Activated T-cell treated with anti-CD3 and anti-CD28 coated beads for 48 hours (primary cell): Measurements from ENCODE around the gene ZNF709.
"Not testable (repeated sequence)": the region's sequence is repeated elsewhere in the genome, so short reads cannot be mapped to it uniquely, and the experiment has no call there.

Experiments used
- DNase-seq: peaks from one replicate; pipeline ENCODE4 v3.0.0-alpha.2; 2020; ENCODE audit warnings: low read depth

The ZNF709 gene

GRCh38 chr19:12484371-12485051, at the start of gene ZNF709:
TSS of gene ZNF709 (minus strand) at chr19:12484816. CDS start at chr19:12484657, 159 bp downstream.
- peak; percentile 86 for DNase-seq

- no peak for DNase-seq
Observed at GRCh38 chr19:12527034-12527836, 42.6 kb upstream of the ZNF709 start.

GRCh38 chr19:12526542-12526941, 41.9 kb upstream of the ZNF709 start:
- DNase-seq: no peak

- DNase-seq: no peak
Observed at GRCh38 chr19:12521996-12522395, 37.4 kb upstream of the ZNF709 start.

GRCh38 chr19:12513531-12514061, 29.0 kb upstream of the ZNF709 start:
- DNase-seq: no peak

GRCh38 chr19:12497032-12497431, 12.4 kb upstream of the ZNF709 start:
- DNase-seq: no peak

DNA sequence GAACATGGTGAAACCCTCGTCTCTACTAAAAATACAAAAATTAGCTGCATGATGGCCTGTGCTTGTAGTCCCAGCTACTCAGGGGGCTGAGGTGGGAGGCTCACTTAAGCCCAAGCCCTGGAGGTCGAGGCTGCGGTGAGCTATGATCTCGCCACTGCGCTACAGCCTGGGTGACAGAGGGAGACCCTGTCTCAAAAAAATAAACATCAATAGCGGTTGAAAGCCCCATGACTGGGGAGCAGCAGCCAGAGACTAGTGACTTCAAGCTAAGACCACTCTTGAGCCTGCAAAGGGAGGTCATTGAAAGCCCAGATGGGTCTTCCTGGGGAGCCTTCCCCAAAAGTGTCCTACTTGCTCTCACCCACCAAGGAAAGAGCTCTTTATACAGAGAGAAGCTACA, 11.9 kb upstream of the ZNF709 start:
- no peak for DNase-seq

DNA sequence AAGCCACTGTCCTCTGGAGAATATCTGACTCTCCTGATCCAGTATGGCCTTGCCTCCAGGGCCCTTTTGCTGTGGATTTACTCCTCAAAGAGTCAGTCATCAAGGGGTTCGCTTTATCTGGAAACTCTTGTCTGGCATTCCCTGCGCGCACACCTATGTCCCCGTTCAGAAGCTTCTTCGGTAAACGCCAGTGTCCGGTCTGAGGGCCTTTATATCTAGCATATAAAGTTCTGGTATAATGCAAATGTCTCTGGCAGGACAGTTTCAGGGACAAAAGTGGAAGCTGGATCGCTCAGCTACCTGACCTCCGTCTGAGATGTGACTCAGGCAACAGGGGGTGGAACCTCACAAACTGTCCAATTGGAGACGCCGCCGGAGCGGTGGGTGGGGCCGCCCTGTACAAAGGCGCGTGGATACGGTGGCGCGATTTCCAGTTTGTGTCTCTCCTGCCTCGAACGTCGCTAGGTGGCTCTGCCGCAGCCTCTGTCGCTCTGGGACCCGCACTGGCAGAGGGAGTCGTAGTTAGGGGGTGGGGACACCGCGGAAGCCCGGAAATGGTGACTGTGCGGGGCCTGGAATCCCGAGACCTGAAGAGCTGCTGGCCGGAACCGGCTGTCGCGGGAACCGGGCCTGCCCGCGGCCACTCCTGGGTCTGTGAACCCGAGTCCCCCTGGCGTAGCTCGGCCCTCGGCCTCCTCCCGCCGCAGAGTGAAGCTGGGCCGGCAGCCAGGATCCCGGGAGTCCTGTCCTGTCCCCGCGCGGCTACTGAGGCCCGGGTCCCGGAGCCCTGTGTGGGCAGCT, 10.6 kb upstream of the ZNF709 start:
- peak; percentile 92 for DNase-seq

DNA sequence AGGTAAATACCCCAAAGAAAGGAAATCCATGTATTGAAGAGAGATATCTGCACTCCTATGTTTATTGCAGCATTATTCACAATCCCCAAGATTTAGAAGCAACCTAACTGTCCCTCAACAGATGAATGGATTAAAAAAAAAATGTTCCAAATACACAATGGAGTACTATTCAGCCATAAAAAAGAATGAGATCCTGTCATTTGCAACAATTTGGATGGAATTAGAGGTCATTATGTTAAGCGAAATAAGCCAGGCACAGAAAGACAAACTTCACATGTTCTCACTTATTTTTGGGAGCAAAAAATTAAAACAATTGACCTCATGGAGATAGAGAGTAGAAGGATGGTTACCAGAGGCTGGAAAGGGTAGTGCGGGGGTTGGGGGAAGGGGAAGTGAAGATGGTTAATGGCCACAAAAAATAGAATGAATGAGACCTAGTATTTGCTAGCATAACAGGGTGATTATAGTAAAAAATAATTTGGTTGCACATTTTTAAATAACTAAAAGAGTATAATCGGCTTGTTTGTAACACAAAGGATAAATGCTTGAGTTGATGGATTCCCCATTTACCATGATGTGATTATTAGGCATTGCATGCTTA, 9.7 kb upstream of the ZNF709 start:
- DNase-seq: no peak

DNA sequence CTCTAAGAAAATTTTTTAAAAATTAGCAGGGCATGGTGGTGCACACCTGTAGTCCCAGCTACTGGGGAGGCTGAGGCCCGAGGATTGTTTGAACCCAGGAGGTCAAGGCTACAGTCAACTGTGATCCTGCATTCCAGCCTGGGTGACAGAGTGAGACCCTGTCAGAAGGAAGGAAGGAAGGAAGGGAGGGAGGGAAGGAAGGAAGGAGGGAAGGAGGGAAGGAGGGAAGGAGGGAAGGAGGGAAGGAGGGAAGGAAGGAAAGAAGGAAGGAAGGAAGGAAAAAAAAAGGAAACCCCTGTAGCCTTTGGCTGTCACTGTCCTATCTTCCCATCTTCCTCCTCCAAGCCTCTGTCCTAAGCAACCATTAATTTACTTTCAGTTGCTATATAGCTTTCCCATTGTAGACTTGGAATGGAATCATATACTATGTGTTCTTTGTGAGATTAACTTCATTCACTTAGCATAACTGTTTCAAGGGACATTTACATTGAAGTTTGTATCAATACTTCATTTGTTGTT, 1.7 kb upstream of the ZNF709 start:
- DNase-seq: not testable (repeated sequence)

DNA sequence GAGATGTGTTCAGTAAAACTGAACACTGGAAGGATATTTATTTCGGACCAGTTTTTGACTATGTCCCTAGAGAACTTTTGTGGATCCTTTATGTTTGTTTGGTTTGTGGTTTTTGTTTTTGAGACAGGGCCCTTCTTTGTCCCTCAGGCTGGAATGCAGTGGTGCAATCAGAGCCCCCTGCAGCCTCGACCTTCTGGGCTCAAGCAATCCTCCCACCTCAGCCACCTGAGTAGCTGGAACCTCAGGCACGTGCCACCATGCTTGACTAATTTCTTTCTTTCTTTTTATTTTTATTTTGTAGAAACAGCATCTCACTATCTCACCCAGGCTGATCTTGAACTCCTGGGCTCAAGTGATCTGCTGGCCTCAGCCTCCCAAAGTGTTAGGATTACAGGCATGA, 955 bp upstream of the ZNF709 start:
- DNase-seq: no peak

- no peak for DNase-seq
Observed at GRCh38 chr19:12485052-12485416, 418 bp upstream of the ZNF709 start.

DNA sequence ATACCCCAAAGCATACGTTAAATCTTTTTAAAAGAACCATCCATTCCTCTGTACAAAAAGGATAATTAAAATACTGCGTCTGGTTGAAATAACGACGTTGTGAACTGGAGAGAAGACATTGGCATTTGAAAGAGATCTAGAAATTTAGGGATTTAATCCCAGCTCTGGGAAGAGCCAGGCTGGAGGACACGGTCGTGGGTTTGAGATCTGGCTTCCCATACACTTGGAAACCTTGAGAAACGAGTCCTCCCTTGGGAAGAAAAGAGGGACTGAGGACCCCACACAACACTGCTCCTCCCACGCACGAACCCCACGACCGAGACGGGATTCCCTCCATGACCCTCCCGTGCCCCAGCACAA, 625 bp downstream of the ZNF709 start:
- DNase-seq: no peak

GRCh38 chr19:12482509-12482886, 2.1 kb downstream of the ZNF709 start:
- no peak for DNase-seq

GRCh38 chr19:12481781-12482508, 2.7 kb downstream of the ZNF709 start:
- DNase-seq: no peak

DNA sequence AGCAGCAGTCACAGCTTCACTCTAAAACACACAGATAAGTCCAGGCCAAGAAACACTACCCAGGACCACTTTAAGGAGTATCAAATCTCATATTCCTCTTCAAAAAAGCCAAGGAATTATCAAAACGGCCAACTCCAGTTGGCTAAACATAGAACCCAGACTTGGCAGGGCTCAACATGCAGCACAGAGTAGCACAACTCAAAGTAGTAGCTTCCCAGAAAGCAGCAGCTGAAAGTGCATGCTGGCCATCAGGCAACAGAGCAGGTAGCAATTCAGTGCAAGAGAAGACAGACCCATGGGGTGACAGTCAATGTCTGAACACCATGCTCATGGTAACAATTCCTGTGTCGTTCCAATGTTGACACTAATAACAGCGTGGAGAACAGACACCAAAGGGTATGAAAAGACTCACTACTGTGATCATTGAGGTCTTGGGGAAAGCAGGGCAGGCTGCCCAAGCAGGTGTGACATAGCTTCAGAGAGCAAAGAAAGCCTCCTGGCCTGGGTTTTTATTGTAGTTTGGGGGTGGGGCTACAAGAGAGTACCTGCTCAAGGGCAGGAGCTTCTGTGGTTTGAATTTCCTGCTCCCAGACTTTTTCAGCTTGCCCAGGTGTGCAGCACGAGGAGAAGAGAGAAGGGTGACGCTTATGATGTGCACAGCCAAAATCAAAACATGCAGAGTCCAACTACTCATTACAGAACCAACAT, 6.2 kb downstream of the ZNF709 start:
- DNase-seq: no peak

DNA sequence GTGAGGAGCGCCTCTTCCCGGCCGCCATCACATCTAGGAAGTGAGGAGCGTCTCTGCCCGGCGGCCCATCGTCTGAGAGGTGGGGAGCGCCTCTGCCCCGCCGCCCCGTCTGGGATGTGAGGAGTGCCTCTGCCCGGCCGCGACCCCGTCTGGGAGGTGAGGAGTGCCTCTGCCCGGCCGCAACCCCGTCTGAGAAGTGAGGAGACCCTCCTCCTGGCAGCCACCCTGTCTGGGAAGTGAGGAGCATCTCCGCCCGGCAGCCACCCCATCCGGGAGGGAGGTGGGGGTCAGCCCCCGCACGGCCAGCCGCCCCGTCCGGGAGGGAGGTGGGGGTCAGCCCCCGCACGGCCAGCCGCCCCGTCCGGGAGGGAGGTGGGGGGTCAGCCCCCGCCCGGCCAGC, 17.0 kb downstream of the ZNF709 start:
- DNase-seq: not testable (repeated sequence)

GRCh38 chr19:12465211-12465610, 19.4 kb downstream of the ZNF709 start:
- no peak for DNase-seq

- no peak for DNase-seq
Observed at GRCh38 chr19:12464769-12465168, 19.8 kb downstream of the ZNF709 start.

GRCh38 chr19:12464139-12464538, 20.5 kb downstream of the ZNF709 start:
- DNase-seq: not testable (repeated sequence)

GRCh38 chr19:12453495-12453894, 31.1 kb downstream of the ZNF709 start:
- no peak for DNase-seq
